Measurements from ENCODE around the gene DNAJA2. TPM values are rescaled to one million over a fixed set of nuclear protein-coding genes. Genes with fewer than 3 reads are reported as not detected.
"Not testable (repeated sequence)": the region's sequence is repeated elsewhere in the genome, so short reads cannot be mapped to it uniquely, and the experiment has no call there.

The DNAJA2 gene
- total RNA-seq, 1 donor from 2014 or later = 44.6 TPM

DNA sequence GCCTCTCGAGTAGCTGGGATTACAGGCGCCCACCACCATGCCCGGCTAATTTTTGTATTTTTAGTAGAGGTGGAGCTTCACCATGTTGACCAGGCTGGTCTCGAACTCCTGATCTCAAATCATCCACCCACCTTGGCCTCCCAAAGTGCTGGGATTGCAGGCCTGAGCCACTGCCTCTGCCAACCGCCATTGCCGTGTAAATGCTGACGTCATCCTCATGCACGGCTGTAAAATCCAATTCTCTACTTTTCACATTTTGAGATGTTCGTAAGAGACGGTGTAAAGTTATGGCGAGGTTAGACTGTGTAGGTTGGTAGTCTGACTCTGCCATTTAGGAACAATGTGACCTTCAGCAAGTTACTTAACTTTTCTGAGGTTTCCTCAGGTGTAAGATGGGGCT is 1.7 kb upstream of the DNAJA2 start:
- ATAC-seq = no peak

DNA sequence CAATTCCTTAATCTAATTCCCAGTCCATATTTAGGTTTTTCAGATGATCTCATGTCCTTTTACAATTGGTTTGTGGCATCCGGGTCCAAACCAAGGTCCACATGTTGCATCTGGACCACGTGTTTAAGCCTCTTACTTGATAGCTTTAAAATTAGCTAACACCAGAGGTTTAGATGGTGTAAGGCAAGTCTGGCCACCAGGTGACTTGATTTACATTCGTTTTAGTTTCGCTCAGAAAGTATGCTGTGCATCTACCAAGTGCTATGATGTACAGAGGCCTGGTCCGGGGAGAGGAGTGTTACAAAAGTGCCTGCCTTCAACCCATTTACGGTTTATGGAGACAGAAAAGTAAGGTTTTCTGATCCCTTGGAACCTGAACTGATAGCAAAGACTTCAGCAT is 878 bp upstream of the DNAJA2 start:
- ATAC-seq = peak; percentile 14

DNA sequence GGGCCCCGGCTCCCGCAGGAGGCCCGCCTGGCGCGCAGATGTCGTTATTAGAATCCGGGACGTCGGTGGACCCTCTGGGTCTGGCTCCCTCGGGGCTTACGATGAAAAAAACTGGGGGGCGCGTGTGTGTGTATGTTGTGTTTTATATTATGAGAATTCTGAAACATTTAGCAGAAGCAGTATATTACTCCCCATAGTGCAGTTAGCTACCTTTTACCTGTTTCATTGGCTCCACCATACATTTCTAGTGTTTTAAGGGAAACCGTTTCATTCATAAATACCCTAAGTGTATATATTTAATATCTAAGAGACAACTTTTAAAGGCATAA is 486 bp upstream of the DNAJA2 start:
- no peak for ATAC-seq

DNA sequence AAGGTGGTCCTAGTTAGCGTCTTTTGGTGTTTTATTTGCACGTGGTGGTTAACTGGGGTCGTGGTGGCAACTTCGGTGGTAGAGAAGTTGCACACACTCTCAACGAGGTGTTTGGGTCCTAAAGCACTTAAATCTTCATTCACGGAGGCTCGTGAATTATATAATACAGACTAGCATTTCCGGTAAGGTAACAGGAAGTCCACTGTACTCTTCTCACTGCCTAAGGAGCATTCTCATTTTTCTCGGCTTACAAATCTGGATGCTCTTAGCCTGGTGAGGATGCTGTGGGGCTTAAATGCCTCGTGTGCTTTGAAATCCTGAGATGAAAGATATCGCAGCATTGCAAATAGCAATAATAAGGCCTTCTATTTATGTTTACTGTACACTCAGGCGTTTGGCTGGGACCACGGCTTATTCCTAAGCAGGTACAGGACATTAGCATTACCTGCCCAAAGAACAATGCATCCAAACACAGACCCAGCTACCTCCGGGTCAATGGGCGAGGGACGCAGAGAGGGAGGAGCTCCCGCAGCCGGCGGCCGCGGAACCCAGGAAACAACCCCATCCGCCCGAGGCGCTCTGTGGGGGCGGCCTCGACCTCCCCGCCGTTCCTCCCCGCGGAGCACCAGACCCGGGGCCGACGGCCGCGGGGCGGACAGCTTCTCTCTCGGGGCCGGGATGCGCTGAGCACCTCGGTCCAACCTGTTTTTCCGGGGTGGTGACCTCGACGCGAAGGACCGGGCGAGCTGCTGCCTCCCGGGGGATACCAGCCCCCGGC is 856 bp downstream of the DNAJA2 start:
- ATAC-seq = peak; percentile 40

DNA sequence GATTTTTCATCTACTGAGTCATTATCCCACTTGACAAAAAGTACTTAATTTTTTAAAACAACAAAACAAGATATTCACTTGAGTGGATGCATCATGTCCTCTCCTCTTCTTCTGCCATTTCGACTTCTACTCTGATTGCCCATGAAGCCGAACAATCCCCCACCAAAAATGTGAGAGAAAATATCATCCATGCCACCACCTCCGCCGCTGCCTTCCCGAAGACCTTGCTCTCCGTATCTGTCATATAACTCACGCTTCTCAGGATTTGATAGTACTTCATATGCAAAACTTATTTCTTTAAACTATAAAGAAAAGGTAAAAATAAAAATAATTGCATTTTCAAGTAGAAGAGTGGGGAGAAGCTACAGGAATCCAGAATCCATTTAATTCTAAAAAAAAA is 2.2 kb downstream of the DNAJA2 start:
- ATAC-seq = no peak

DNA sequence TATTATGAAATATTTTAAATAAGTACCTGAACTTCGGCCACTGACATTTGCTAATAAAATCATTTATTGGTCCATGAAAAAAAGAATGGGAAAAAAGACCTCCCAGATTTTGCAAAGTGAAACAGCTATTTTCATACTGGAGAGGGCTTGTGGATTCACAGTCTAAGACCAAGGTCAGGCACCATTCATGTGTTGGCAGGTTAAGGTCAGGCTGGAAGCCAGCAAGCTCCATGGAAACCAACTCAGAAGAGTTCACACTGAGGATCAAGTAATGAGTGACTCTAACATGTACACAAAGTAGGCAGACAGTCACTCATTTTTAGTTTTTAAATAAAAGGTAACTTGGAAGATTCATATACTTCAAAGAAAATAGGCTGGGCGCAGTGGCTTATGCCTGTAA is 3.4 kb downstream of the DNAJA2 start:
- ATAC-seq = no peak

DNA sequence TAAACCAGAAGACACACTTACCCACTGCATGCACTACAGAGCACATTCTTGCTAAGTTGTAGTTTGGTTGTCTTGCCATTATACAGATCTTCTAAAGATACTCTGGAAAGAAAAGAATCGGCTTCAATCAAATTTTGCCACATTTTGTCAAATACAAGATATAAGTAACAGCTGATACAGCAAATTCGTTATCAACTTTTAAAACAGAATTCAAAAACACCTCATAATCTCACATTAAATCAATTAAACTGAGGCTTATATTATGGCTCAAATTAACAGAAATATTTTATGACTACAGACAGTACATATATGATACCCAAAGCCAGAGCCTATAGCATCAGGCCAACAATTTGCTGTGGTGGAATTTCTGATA is 5.4 kb downstream of the DNAJA2 start:
- no peak for ATAC-seq

DNA sequence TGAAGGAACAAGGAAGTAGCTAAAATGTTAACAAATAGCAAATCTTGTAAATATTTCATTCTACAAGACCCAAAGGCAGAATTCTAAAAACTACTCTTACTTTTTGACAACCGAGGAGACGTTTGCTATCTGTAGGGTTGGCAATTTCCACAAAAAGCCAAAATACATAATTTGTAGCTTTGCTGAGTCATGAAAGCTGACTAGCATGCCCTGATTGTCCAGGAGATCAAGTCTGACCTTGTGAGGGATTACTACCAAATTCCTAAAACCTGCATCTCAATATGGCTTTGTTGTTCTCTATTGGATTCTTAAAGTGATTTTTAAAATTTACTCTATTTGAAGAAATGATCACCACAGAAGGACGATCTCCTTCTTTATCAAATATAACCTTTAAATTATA is 10.8 kb downstream of the DNAJA2 start:
- ATAC-seq = no peak

DNA sequence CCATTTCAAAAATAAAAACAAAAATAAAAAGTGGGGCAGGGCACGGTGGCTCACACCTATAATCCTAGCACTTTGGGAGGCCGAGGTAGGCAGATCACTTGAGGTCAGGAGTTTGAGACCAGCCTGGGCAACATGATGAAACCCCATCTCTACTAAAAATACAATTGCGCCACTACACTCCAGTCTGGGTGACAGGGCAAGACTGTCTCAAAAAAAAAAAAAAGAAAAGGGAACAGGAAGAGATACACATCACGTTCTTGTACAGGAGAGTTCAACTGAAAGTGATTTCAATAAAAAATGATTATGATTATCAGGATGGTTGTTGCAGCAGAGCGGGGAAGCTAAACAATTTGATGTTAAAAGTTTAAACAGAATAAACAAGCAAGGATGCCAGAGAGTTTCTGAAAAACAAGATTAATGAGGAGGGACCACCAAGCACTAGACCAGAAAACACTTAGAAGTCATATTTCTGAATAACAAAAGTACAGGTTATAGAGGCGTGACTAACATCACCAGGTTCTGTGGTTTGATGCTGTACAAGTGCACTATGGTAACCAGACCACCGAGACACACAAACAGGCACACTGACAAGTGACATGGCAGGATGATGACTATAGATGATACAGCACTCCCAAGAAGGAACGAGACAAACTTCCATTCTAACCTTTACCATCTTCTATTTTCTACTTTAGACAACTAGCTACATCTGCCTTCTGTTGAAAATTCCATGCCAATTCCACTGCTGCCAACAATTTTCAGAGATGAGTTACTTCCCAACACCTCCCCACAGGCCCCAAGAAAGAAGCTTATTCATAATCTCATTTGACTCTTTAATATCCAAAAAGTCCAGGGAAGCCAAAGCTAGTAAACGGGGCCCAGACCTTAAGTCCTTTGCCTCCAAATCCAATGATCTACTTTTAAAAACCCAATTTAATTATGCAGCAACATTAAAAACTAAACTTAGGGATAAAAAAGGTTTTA is 11.8 kb downstream of the DNAJA2 start:
- ATAC-seq = no peak

DNA sequence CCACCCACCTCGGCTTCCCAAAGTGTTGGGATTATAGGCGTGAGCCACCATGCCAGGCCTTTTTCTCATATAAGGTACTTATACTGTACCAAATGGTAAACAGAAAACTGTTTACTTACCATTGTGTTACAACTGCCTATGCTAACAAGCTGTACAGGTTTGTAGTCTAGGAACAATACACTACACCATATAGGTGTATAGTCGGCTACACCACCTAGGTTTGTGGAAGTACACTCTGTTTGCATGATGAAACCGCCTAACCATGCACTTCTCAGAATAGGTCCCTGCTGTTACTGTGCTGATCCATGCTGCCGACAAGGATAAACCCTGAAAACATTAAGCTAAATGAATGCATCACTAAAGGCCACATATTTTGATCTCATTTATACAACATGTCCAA is 18.9 kb downstream of the DNAJA2 start:
- ATAC-seq = no peak

DNA sequence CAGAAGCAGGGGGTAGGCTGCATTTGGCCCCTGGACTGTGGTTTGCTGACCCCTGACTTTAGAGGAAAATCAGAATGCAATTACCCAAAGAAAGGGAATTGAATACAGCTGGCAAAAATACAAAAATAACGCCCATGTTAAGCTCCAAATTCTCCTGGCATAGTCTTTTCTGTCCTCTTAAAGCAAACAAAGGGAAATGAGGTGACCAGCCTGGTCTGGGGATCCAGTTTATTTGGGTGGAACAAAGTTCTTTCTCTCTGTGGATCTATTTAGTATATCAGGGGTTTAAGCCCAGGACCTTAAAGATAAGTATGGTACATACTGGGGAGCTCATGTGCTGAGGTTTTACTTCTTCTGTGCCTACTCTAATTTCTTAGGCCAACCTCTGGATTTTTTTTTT is 23.5 kb downstream of the DNAJA2 start:
- ATAC-seq = no peak

DNA sequence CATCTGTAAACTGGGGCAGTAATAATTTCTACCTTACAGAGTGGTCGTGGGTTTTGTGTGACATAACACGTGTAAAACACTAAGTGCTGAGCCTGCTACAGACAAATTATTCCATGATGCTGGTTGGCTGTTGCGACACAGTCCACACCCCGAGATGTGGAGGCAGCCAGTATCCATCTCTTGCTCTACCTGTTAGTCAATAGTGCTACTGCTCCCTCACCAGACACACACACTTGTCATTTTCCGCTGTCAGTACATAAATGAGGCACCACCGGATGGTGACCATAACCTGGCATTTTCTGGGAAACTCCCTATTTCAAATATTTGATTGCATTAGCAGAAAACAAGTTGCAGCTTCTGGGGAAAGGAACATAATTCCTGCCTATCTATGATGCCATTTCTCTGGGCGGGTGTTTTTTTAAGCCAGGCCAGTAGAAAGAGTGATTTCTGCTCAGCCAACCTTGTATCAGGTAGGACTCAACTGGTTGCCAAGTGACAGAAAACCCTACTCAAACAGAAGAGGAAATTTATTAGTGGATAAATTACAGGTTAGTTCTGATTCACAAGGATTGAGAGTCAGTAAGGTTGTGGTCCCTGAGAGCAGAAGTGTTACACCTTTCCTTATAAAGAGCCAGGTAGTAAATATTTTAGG is 24.1 kb downstream of the DNAJA2 start:
- ATAC-seq = peak; percentile 79

DNA sequence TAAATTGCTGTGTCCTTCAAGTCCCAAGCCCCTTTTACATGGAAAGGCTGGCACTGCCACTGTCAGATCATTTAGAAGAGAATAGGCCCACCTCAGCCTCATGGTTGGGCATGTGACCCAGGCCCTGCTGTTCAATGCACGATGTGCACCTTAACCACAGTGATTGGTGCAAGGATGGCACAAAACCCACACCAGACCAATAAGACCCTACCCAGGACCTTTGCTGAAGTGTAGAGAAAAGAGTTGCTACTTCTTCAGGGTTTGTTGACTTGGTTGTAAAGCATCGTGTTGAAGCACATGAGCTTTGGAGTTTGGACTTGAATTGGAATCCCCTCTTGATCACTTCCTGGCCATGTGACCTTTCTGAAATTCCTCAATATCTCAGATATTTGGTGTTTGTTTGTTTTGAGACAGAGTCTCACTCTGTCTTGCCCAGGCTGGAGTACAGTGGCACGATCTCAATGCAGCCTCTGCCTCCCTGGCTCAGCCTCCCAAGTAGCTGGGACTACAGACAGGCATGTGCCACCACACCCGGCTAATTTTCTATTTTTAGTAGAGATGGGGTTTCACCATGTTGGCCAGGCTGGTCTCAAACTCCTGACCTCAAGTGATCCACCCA is 24.8 kb downstream of the DNAJA2 start:
- ATAC-seq = no peak

DNA sequence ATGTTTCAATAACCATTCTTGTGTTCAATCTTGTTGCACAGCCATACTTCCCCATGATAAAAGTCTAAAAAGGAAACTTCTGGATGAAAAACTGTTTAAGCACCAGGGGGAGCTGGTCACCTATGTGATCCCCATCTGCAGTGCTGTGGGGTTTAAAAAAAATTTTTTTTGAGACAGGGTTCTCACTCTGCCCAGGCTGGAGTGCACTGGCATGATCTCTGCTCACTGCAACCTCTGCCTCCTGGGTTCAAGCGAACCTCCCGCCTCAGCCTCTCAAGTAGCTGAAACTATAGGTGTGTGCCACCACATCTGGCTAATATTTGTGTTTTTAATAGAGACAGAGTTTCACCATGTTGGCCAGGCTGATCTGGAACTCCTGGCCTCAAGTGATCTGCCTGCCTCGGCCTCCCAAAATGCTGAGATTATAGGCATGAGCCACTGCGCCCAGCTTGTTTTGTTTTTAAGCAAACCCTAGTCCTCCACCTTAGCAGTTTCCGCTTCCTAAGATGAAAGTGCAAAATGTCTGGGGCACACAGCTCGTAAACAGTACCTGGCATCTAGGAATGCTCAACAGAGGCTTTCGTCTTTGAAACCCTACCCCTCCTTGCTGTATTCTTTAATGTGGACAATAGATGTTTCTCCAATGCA is 25.4 kb downstream of the DNAJA2 start:
- peak; percentile 57 for ATAC-seq

DNA sequence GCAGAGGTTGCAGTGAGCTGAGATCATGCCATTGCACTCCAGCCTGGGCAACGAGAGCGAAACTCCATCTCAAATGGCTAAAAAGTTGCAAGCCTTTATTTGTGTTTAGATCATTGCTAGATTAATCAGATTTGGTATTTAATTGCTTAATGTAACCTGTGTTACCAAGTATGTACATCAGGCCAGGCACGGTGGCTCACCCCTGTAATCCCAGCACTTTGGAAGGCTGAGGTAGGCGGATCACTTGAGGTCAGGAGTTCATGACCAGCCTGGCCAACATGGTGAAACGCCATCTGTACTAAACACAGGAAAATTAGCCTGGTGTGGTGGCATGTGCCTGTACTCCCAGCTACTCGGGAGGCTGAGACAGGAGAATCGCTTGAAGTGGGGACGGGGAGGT is 28.8 kb downstream of the DNAJA2 start:
- not testable (repeated sequence) for ATAC-seq

DNA sequence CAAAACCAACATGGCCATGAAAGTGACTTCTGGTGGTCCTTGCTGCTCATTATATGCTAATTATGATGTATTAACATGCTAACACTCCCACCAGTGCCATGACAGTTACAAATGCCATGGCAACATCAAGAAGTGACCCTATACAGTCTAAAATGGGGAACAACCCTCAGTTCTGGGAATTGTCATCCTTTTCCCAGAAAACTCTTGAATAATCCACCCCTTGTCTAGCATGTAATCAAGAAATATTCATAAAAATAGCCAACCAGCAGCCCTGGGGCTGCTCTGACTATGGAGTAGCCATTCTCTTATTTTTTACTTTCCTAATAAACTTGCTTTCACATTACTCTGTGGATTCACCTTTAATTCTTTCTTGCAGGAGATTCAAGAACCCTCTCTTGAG is 35.9 kb downstream of the DNAJA2 start:
- ATAC-seq = no peak

DNA sequence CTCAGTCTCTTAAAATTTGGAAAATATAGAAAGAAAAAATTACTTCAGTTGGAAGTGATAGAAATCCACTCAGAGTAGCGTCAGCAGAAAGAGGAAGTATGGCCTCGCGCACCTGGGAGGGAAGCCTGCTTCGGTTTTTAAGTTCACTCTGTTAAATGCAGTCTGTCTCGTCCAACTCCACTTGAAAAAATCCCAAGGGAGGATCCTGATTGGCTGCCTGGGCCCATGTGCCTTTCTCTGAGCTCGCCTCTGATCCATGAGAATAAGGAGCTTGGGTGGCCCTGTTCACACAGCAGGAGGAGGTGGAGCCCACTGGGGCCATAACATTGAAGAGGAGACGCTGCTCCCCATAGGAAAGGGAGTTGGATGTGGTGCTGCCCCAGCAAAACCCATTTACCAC is 40.7 kb downstream of the DNAJA2 start:
- ATAC-seq = peak; percentile 21

DNA sequence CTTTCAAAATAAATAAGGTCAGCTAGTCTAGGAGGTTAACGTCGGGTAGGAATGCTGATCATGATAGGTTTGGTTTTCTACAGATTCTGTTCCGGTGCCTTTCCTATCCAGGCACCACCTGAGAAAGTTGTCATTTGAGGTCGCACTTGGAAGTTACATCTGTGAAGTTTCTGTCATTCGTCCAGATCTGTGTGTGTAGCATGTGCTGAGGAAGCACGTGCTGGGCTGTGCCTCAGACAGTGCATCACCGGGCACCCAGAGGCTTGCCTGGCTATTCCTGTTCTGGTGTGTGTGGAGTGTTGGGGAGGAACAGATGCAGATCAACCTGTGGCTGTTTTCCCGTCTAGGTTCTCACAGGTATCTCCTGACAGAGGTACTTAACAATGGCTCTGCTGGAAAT is 42.6 kb downstream of the DNAJA2 start:
- no peak for ATAC-seq

DNA sequence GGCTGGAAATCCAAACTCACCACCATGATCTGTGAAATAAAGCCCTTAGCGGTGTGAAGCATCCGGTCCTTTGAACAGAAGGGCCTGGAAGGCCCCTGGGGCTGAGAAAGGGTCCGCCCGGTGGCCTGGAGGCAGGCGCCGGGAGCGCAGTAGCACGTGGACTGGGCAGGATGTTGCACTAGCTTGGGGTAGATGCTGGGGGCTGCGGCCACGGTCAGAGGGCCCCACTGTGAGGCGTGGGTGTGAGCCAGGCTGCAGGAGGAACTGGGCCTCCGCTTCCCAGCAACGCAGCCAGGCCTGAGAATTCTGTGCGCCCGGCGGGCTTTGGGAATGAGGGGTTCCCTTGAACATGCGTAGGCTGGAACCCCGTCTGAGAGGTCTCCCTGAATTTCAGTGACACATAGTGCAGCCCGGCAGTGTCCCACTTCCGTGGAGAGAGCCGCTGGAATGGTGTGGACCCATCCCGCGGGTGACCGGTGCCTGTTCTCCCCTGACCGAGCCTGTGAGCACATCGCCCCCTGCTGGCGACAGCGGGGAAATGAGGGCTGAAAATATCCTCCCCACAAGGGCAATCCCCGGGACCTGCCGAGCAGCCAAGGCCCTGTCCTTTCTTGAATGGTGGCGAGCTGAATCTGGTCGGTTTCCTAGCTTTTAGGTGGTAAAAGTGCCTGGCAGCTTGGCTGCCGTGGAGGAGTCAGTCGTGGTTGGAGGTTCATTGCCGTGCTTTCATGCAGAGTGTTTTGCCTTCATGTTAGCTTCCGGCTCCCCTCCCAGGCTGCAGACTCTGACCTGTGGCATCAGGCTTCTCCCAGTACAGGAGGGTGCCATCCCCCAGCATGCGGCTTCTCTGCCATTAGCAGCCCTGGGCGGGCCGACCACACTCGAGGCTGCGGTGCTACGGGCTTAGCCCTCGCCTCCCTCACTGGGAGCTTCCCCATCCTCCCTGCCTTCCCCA is 43.8 kb downstream of the DNAJA2 start:
- peak; percentile 75 for ATAC-seq

DNA sequence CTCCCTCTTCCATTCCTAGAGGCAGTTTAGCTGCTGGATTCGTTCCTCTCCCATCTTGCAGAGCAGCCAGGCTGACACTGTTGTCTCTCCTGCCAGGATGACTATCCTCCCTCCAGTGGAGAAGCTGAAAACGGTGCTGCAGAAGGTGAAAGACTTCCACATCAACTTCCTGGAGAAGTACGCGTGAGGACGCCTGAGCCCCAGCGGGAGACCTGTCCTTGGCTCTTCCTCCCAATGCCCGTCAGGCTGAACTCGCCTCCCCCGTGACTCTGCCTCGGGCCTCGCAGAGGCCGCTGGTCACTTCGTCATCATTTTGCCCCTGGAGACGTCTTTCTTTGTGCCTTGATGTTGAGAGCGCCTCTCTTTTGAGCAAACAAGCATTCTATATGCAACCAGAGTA is 44.7 kb downstream of the DNAJA2 start:
- ATAC-seq = no peak

DNA sequence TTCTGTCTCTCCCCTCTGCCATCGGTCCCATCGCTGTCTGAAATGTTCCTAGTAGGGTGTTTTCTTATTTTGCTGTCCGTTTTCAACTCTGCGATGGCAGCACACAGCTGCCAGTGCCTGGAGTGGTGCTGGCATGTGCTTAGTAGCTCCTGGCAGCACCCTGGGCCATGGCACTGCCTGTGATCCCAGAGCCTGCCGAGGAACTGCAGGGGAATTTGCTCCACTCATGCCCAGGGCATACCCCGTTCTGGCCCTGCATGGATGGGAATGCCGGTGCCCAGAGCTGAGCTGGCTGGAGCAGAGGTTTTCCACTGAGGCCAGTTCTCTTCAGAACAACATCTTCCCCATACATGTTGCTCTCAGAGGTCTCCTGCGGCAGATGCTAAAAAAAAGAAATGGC is 46.2 kb downstream of the DNAJA2 start:
- no peak for ATAC-seq

All from esophagus mucosa (tissue), 1 donor.